Caco-2 (cell line): ENCODE data around the gene UNC13C. TPM values are rescaled to one million over a fixed set of nuclear protein-coding genes. Genes with fewer than 3 reads are reported as not detected.

Experiments
- BruUV-seq: library from RNA; stranded (reverse); fragments of 400-500 nt; replicated peaks from 2 replicates; lab custom pipeline; 2021; lab: Mats Ljungman, UMichigan
- CTCF ChIA-PET: fragments of 300-600 bp; sonication (Branson Sonifier 250); formaldehyde crosslinking; loops from one replicate; lab custom pipeline; 2022; ENCODE audit warnings: antibody characterized with exemption; lab: Charles Lee
- POLR2A ChIA-PET: fragments of 300-600 bp; sonication (Branson Sonifier 250); formaldehyde crosslinking; loops from one replicate; lab custom pipeline; 2022; ENCODE audit warnings: antibody characterized with exemption; lab: Charles Lee
- DNase-seq, 2 experiments: peaks; one replicate each; pipeline versions ENCODE4 v3.0.0 to v3.0.0-alpha.2; 2020 to 2022
- H3K27me3 ChIP-seq: replicated peaks from 2 replicates; pipeline ENCODE4 v1.6.0; 2011; ENCODE audit warnings: low read length; ENCODE audit not compliant: control insufficient read depth, insufficient read depth
- H3K36me3 ChIP-seq: 2 replicates; pipeline ENCODE4 v1.5.1; 2011; ENCODE audit warnings: low read length; ENCODE audit not compliant: control insufficient read depth, insufficient read depth
- H3K4me1 ChIP-seq: fragments of 250-450 bp; sonication (Bioruptor Pico); 2 replicates; pipeline ENCODE4 v1.5.1; 2020; ENCODE audit warnings: mild to moderate bottlenecking
- H3K4me3 ChIP-seq: 2 replicates; pipeline ENCODE4 v1.5.1; 2011; ENCODE audit warnings: low read depth, mild to moderate bottlenecking, control low read depth, low read length
- H3K9me3 ChIP-seq: fragments of 250-450 bp; sonication (Bioruptor Pico); 2 replicates; pipeline ENCODE4 v1.5.1; 2020; ENCODE audit warnings: mild to moderate bottlenecking, moderate library complexity
- H3K27ac Mint-ChIP-seq: one replicate; pipeline ENCODE4 v1.8.0; 2022; ENCODE audit warnings: mixed read lengths; ENCODE audit not compliant: unreplicated experiment
- H3K27me3 Mint-ChIP-seq: one replicate; pipeline ENCODE4 v1.8.0; 2022; ENCODE audit warnings: mixed read lengths; ENCODE audit not compliant: insufficient read depth, unreplicated experiment
- H3K36me3 Mint-ChIP-seq: one replicate; pipeline ENCODE4 v1.8.0; 2022; ENCODE audit warnings: mild to moderate bottlenecking, mixed read lengths; ENCODE audit not compliant: insufficient read depth, unreplicated experiment
- H3K4me1 Mint-ChIP-seq: one replicate; pipeline ENCODE4 v1.8.0; 2022; ENCODE audit warnings: low read depth, mixed read lengths; ENCODE audit not compliant: unreplicated experiment
- H3K4me3 Mint-ChIP-seq: one replicate; pipeline ENCODE4 v1.8.0; 2022; ENCODE audit warnings: mild to moderate bottlenecking, moderate library complexity, mixed read lengths; ENCODE audit not compliant: unreplicated experiment
- H3K9me3 Mint-ChIP-seq: one replicate; pipeline ENCODE4 v1.8.0; 2022; ENCODE audit warnings: mixed read lengths; ENCODE audit not compliant: unreplicated experiment
- CTCF ChIP-seq, 2 experiments: fragments of 200-600 bp in 1 of 2; IDR thresholded peaks; 1 replicate in 1 of 2; 2 replicates in 1 of 2; pipeline versions ENCODE4 v1.5.1 to v1.8.0; 2011 to 2022; ENCODE audit warnings: antibody characterized with exemption in 1 of 2, control low read depth in 1 of 2, inconsistent platforms in 1 of 2, low read depth in 1 of 2, low read length in 1 of 2, mild to moderate bottlenecking in 1 of 2, moderate library complexity in 1 of 2; ENCODE audit not compliant: insufficient read depth in 1 of 2, severe bottlenecking in 1 of 2, unreplicated experiment in 1 of 2
- intact Hi-C: fragments of 100-400 bp; cut with micrococcal nuclease; formaldehyde crosslinking; loops from one replicate; pipeline ENCODE4 v1.10.0; 2022; ENCODE audit not compliant: unreplicated experiment
- total RNA-seq: library from RNA; stranded (reverse); gene quantifications from 2 replicates; pipeline ENCODE4 v1.2.3, GENCODE V29; 2022

UNC13C gene
- total RNA-seq, 1 experiment from 2014 or later, result 2.9 TPM

GRCh38 chr15:54017251-54017650 is 39.0 kb downstream of the UNC13C start:
- TF ChIP-seq CTCF (IDR thresholded peaks at IDR 0.05; ENCODE audit: insufficient read depth in 1 of 2, low read depth in 1 of 2, low read length in 1 of 2, severe bottlenecking in 1 of 2, unreplicated experiment in 1 of 2), result no peak
- Mint-ChIP-seq H3K4me1 (no peaks in the 10 kb centered on the region), H3K36me3 (no peaks in the 10 kb centered on the region), H3K27ac (no peak overlapping the region), H3K4me3 (no peak overlapping the region), H3K9me3 (no peaks in the 10 kb centered on the region), H3K27me3 (no peaks in the 10 kb centered on the region)
- intact Hi-C loops, result no loop called here
- no TSS peak for BruUV-seq
- DNase-seq, result no peak
- ChIA-PET POLR2A (no interaction called here), CTCF (no interaction called here)
- no peaks in the 10 kb centered on the region for H3K4me1 ChIP-seq
- H3K27me3 ChIP-seq, result no peaks in the 10 kb centered on the region
- no peak overlapping the region for H3K4me3 ChIP-seq
- no peaks in the 10 kb centered on the region for H3K36me3 ChIP-seq
- H3K9me3 ChIP-seq, result no peaks in the 10 kb centered on the region

GRCh38 chr15:54017959-54018358 is 39.7 kb downstream of the UNC13C start:
- Mint-ChIP-seq H3K4me1 (no peaks in the 10 kb centered on the region), H3K9me3 (no peaks in the 10 kb centered on the region), H3K27me3 (no peaks in the 10 kb centered on the region), H3K36me3 (no peaks in the 10 kb centered on the region), H3K4me3 (no peak overlapping the region), H3K27ac (no peak overlapping the region)
- no peaks in the 10 kb centered on the region for H3K27me3 ChIP-seq
- no peak overlapping the region for H3K4me3 ChIP-seq
- ChIA-PET CTCF (no interaction called here), POLR2A (no interaction called here)
- intact Hi-C loops, result no loop called here
- no TSS peak for BruUV-seq
- no peak for DNase-seq
- H3K9me3 ChIP-seq, result no peaks in the 10 kb centered on the region
- H3K4me1 ChIP-seq, result no peaks in the 10 kb centered on the region
- no peaks in the 10 kb centered on the region for H3K36me3 ChIP-seq
- TF ChIP-seq CTCF (IDR thresholded peaks at IDR 0.05; ENCODE audit: insufficient read depth in 1 of 2, low read depth in 1 of 2, low read length in 1 of 2, severe bottlenecking in 1 of 2, unreplicated experiment in 1 of 2), result no peak

GRCh38 chr15:54026258-54026657 is 48.0 kb downstream of the UNC13C start:
- ChIA-PET POLR2A (no interaction called here), CTCF (no interaction called here)
- intact Hi-C loops, result no loop called here
- no peak overlapping the region for H3K27ac Mint-ChIP-seq
- no peak overlapping the region for H3K4me3 Mint-ChIP-seq
- no TSS peak for BruUV-seq
- H3K36me3 Mint-ChIP-seq, result no peaks in the 10 kb centered on the region
- H3K36me3 ChIP-seq, result no peaks in the 10 kb centered on the region
- no peaks in the 10 kb centered on the region for H3K4me1 Mint-ChIP-seq
- no peaks in the 10 kb centered on the region for H3K27me3 Mint-ChIP-seq
- DNase-seq, result no peak
- no peaks in the 10 kb centered on the region for H3K4me1 ChIP-seq
- H3K9me3 Mint-ChIP-seq, result no peaks in the 10 kb centered on the region
- H3K4me3 ChIP-seq, result no peak overlapping the region
- no peaks in the 10 kb centered on the region for H3K27me3 ChIP-seq
- H3K9me3 ChIP-seq, result no peaks in the 10 kb centered on the region
- TF ChIP-seq CTCF (IDR thresholded peaks at IDR 0.05; ENCODE audit: insufficient read depth in 1 of 2, low read depth in 1 of 2, low read length in 1 of 2, severe bottlenecking in 1 of 2, unreplicated experiment in 1 of 2), result no peak
